Measurements from ENCODE around the gene MRTFA. TPM values are rescaled to one million over a fixed set of nuclear protein-coding genes. Genes with fewer than 3 reads are reported as not detected.
"Not testable (repeated sequence)": the region's sequence is repeated elsewhere in the genome, so short reads cannot be mapped to it uniquely, and the experiment has no call there.

Gene MRTFA
- polyA plus RNA-seq, 2 donors: 10.7 to 16.5 TPM

DNA sequence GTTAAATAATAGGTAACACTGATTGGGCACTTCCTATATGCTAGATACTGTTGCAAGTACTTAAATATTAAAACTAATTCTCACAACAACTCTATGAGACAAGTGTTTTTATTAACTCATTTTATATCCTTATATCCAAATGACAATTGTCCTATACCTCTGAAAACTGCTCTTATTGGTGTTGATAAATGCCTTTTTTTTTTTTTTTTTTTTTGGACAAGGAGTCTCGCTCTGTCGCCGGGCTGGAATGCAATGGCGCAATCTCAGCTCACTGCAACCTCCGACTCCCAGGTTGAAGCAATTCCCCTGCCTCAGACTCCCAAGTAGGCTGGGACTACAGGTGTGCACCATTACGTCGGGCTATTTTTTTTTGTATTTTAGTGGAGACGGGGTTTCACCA, 41.6 kb downstream of the MRTFA start:
- Histone ChIP-seq H3K9me3 (ENCODE audit: control insufficient read depth in 2 of 2, insufficient read depth in 1 of 2, low read depth in 1 of 2, low read length in 1 of 2) (no peaks in the 10 kb centered on the region), H3K27ac (ENCODE audit: low read depth in 2 of 2, low read length in 1 of 2) (no peak overlapping the region), H3K36me3 (ENCODE audit: control insufficient read depth in 2 of 2, insufficient read depth in 2 of 2, low read length in 1 of 2) (no peaks in the 10 kb centered on the region), H3K4me3 (ENCODE audit: low read depth in 1 of 2, low read length in 2 of 2) (no peak overlapping the region), H3K27me3 (ENCODE audit: control insufficient read depth in 1 of 2, insufficient read depth in 2 of 2, low read length in 2 of 2) (no peaks in the 10 kb centered on the region), H3K4me1 (ENCODE audit: control insufficient read depth in 2 of 2, insufficient read depth in 2 of 2, low read length in 1 of 2) (no peaks in the 10 kb centered on the region)
- 83 to 85% methylated on average over 8 of the region's 8 CpGs for WGBS, 2 donors

DNA sequence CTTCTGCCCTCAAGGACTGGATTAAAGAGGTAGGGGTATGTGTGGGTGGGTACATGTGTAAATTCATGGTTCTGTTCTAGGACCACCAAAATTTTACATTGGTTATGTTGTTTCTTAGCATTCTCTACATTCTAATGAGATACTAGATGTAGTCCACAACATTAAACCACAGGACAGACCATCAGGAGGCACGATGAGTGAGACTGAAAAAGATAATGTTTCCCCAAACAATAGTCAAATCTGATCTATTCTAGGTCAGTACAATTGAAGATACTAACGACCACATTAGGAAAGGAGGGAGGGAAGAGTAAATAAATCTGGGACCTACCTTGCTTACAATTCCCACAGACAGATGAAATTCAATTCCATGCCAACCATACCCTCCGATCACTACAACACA, 42.2 kb downstream of the MRTFA start:
- no peaks in the 10 kb centered on the region for H3K27me3 ChIP-seq (ENCODE audit: control insufficient read depth in 1 of 2, insufficient read depth in 2 of 2, low read length in 2 of 2)
- no peak overlapping the region for H3K4me3 ChIP-seq (ENCODE audit: low read depth in 1 of 2, low read length in 2 of 2)
- H3K9me3 ChIP-seq (ENCODE audit: control insufficient read depth in 2 of 2, insufficient read depth in 1 of 2, low read depth in 1 of 2, low read length in 1 of 2): no peaks in the 10 kb centered on the region
- no peaks in the 10 kb centered on the region for H3K36me3 ChIP-seq (ENCODE audit: control insufficient read depth in 2 of 2, insufficient read depth in 2 of 2, low read length in 1 of 2)
- no peaks in the 10 kb centered on the region for H3K4me1 ChIP-seq (ENCODE audit: control insufficient read depth in 2 of 2, insufficient read depth in 2 of 2, low read length in 1 of 2)
- H3K27ac ChIP-seq (ENCODE audit: low read depth in 2 of 2, low read length in 1 of 2): no peak overlapping the region
- WGBS, 2 donors: 72 to 78% methylated on average over 3 of the region's 3 CpGs

DNA sequence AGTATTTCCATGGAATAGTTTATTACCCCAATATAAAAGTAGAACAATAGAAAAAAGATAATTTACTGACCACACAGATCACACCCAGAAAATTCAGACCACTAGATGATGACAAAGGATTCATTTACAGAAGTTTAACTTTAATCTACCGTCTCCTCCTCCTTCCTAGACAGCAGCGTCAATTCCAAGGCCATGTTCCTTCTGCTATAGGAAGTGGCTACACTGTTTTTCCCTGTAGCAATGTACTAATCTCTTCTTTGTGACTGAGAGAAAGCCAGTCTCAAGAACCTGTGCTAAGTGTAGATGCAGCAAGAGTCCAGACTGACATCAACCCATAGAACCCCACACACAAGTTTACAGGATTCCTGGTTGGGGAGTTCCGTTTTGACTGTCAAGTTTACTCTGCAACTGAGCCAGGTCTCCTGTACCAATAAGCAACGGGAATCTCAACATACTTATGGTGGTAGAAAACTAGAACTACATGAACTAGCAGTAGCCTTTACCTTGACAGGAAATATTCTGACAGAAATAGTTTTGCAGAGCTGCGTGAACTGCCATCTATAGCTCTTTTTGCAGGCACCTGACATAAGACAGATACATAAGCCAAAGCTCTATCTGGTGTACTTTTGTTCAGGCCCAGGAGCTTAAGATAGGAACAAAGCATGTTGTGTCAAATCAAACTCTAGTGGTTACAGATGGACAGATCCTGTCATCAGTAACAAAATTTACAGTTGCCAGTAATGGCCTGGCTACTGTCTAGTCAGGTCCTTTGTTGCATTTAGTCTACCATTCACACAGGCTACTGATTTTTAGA, 42.9 kb downstream of the MRTFA start:
- no peaks in the 10 kb centered on the region for H3K4me1 ChIP-seq (ENCODE audit: control insufficient read depth in 2 of 2, insufficient read depth in 2 of 2, low read length in 1 of 2)
- WGBS, 2 donors: 67 to 79% methylated on average over 5 of the region's 5 CpGs
- no peak overlapping the region for H3K27ac ChIP-seq (ENCODE audit: low read depth in 2 of 2, low read length in 1 of 2)

GRCh38 chr22:40592352-40593113, 44.0 kb downstream of the MRTFA start:
- 79 to 80% methylated on average over 2 of the region's 2 CpGs for WGBS, 2 donors
- H3K4me1 ChIP-seq (ENCODE audit: control insufficient read depth in 2 of 2, insufficient read depth in 2 of 2, low read length in 1 of 2): no peaks in the 10 kb centered on the region
- H3K4me3 ChIP-seq (ENCODE audit: low read depth in 1 of 2, low read length in 2 of 2): no peak overlapping the region
- H3K9me3 ChIP-seq (ENCODE audit: control insufficient read depth in 2 of 2, insufficient read depth in 1 of 2, low read depth in 1 of 2, low read length in 1 of 2): no peaks in the 10 kb centered on the region
- no peak overlapping the region for H3K27ac ChIP-seq (ENCODE audit: low read depth in 2 of 2, low read length in 1 of 2)
- no peaks in the 10 kb centered on the region for H3K36me3 ChIP-seq (ENCODE audit: control insufficient read depth in 2 of 2, insufficient read depth in 2 of 2, low read length in 1 of 2)
- no peaks in the 10 kb centered on the region for H3K27me3 ChIP-seq (ENCODE audit: control insufficient read depth in 1 of 2, insufficient read depth in 2 of 2, low read length in 2 of 2)

More for the DNA sequence above, 42.9 kb downstream of the MRTFA start:
- no peaks in the 10 kb centered on the region for H3K36me3 ChIP-seq (ENCODE audit: control insufficient read depth in 2 of 2, insufficient read depth in 2 of 2, low read length in 1 of 2)
- no peaks in the 10 kb centered on the region for H3K27me3 ChIP-seq (ENCODE audit: control insufficient read depth in 1 of 2, insufficient read depth in 2 of 2, low read length in 2 of 2)
- no peak overlapping the region for H3K4me3 ChIP-seq (ENCODE audit: low read depth in 1 of 2, low read length in 2 of 2)
- no peaks in the 10 kb centered on the region for H3K9me3 ChIP-seq (ENCODE audit: control insufficient read depth in 2 of 2, insufficient read depth in 1 of 2, low read depth in 1 of 2, low read length in 1 of 2)

GRCh38 chr22:40588726-40589125, 47.8 kb downstream of the MRTFA start:
- Histone ChIP-seq H3K27me3 (ENCODE audit: control insufficient read depth in 1 of 2, insufficient read depth in 2 of 2, low read length in 2 of 2) (no peaks in the 10 kb centered on the region), H3K4me3 (ENCODE audit: low read depth in 1 of 2, low read length in 2 of 2) (no peak overlapping the region), H3K4me1 (ENCODE audit: control insufficient read depth in 2 of 2, insufficient read depth in 2 of 2, low read length in 1 of 2) (peaks cover 0 to 2% of the 10 kb centered on the region in 2 donors), H3K36me3 (ENCODE audit: control insufficient read depth in 2 of 2, insufficient read depth in 2 of 2, low read length in 1 of 2) (no peaks in the 10 kb centered on the region), H3K9me3 (ENCODE audit: control insufficient read depth in 2 of 2, insufficient read depth in 1 of 2, low read depth in 1 of 2, low read length in 1 of 2) (no peaks in the 10 kb centered on the region), H3K27ac (ENCODE audit: low read depth in 2 of 2, low read length in 1 of 2) (no peak overlapping the region)
- WGBS, 2 donors: 89% methylated on average over 7 of the region's 7 CpGs

GRCh38 chr22:40586781-40587180, 49.7 kb downstream of the MRTFA start:
- H3K27me3 ChIP-seq (ENCODE audit: control insufficient read depth in 1 of 2, insufficient read depth in 2 of 2, low read length in 2 of 2): no peaks in the 10 kb centered on the region
- H3K36me3 ChIP-seq (ENCODE audit: control insufficient read depth in 2 of 2, insufficient read depth in 2 of 2, low read length in 1 of 2): no peaks in the 10 kb centered on the region
- H3K4me1 ChIP-seq (ENCODE audit: control insufficient read depth in 2 of 2, insufficient read depth in 2 of 2, low read length in 1 of 2): peaks cover 0 to 2% of the 10 kb centered on the region in 2 donors
- no peaks in the 10 kb centered on the region for H3K9me3 ChIP-seq (ENCODE audit: control insufficient read depth in 2 of 2, insufficient read depth in 1 of 2, low read depth in 1 of 2, low read length in 1 of 2)
- H3K4me3 ChIP-seq (ENCODE audit: low read depth in 1 of 2, low read length in 2 of 2): no peak overlapping the region
- 61 to 70% methylated on average over 5 of the region's 5 CpGs for WGBS, 2 donors
- H3K27ac ChIP-seq (ENCODE audit: low read depth in 2 of 2, low read length in 1 of 2): peak overlapping the region in 1 of 2 donors; percentile 17

DNA sequence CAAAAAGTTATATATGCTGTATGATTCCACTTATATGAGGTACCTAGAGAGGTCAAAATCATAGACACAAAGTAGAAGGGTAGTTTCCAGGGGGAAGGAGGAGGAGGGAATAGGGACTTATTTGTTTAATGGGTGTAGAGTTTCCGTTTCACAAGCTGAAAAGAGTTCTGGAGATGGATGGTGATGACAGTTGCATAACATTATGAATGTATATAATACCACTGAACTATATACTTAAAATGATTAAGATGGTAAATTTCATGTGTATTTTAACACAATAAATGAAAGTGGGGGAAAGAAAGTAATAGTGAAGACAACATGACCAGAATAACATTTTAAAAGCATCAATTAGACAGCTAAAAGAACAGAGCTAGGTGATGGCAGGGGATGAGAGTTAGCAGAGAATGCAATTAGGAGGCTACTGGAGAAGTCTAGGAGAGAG, 51.2 kb downstream of the MRTFA start:
- Histone ChIP-seq H3K36me3 (ENCODE audit: control insufficient read depth in 2 of 2, insufficient read depth in 2 of 2, low read length in 1 of 2) (no peaks in the 10 kb centered on the region), H3K27ac (ENCODE audit: low read depth in 2 of 2, low read length in 1 of 2) (no peak overlapping the region), H3K4me1 (ENCODE audit: control insufficient read depth in 2 of 2, insufficient read depth in 2 of 2, low read length in 1 of 2) (peaks cover 0 to 2% of the 10 kb centered on the region in 2 donors), H3K4me3 (ENCODE audit: low read depth in 1 of 2, low read length in 2 of 2) (no peak overlapping the region), H3K27me3 (ENCODE audit: control insufficient read depth in 1 of 2, insufficient read depth in 2 of 2, low read length in 2 of 2) (no peaks in the 10 kb centered on the region), H3K9me3 (ENCODE audit: control insufficient read depth in 2 of 2, insufficient read depth in 1 of 2, low read depth in 1 of 2, low read length in 1 of 2) (no peaks in the 10 kb centered on the region)
- 44 to 56% methylated on average over 1 of the region's 1 CpG for WGBS, 2 donors

DNA sequence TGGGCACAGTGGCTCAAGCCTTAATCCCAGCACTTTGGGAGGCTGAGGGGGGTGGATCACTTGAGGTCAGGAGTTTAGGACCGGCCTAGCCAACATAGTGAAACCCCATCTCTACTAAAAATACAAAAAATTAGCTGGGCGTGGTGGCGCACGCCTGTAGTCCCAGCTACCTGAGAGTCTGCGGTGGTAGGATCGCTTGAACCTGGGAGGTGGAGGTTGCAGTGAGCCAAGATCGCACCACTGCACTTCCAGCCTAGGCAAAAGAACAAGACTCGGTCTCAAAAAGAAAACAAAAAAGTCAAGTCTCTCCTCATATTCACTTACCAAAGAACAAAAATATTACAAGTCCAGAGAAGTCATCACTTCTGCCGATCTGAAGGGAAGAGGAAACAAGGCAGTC, 51.8 kb downstream of the MRTFA start:
- H3K27me3 ChIP-seq (ENCODE audit: control insufficient read depth in 1 of 2, insufficient read depth in 2 of 2, low read length in 2 of 2); H3K4me1 ChIP-seq (ENCODE audit: control insufficient read depth in 2 of 2, insufficient read depth in 2 of 2, low read length in 1 of 2); H3K9me3 ChIP-seq (ENCODE audit: control insufficient read depth in 2 of 2, insufficient read depth in 1 of 2, low read depth in 1 of 2, low read length in 1 of 2); H3K36me3 ChIP-seq (ENCODE audit: control insufficient read depth in 2 of 2, insufficient read depth in 2 of 2, low read length in 1 of 2); H3K27ac ChIP-seq (ENCODE audit: low read depth in 2 of 2, low read length in 1 of 2); H3K4me3 ChIP-seq (ENCODE audit: low read depth in 1 of 2, low read length in 2 of 2): not testable (repeated sequence)
- 97 to 98% methylated on average over 9 of the region's 9 CpGs for WGBS, 2 donors

DNA sequence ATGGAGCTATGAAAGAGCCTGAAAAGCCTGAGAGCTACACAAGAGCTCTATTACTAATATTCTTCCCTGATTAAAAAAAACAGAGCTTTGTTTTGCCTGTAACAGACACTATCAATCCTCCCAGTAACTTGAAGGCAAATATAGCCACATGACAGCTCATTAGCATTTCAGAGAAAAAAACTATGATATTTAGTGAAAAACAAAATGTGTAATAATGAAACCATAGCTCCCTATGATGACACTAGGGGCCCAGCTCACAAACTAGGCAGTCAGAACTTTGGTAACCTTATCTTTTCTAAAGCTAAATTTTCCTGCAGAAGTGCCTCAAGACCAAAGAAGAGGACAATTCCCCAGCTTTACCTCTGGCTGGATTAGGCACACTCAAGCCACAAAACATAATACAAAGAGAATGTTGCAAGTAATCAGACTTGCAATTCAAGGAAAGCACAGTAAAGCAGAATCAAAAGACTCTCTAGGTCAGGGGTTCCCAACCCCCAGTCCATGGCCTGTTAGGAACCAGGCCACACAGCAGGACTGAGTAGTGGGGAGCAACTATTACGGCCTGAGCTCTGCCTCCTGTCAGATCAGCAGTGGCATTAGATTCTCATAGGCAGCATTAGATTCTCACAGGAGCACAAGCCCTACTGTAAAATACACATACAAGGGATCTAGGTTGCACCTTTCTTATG, 53.3 kb downstream of the MRTFA start:
- Histone ChIP-seq H3K36me3 (ENCODE audit: control insufficient read depth in 2 of 2, insufficient read depth in 2 of 2, low read length in 1 of 2) (no peaks in the 10 kb centered on the region), H3K9me3 (ENCODE audit: control insufficient read depth in 2 of 2, insufficient read depth in 1 of 2, low read depth in 1 of 2, low read length in 1 of 2) (no peaks in the 10 kb centered on the region), H3K4me3 (ENCODE audit: low read depth in 1 of 2, low read length in 2 of 2) (no peak overlapping the region), H3K27ac (ENCODE audit: low read depth in 2 of 2, low read length in 1 of 2) (no peak overlapping the region), H3K27me3 (ENCODE audit: control insufficient read depth in 1 of 2, insufficient read depth in 2 of 2, low read length in 2 of 2) (no peaks in the 10 kb centered on the region), H3K4me1 (ENCODE audit: control insufficient read depth in 2 of 2, insufficient read depth in 2 of 2, low read length in 1 of 2) (peaks cover 0 to 2% of the 10 kb centered on the region in 2 donors)
- 90 to 100% methylated on average over 1 of the region's 1 CpG for WGBS, 2 donors

All from esophagus (tissue), 2 donors.